ENCODE measurements around the gene DDX4.

DNA sequence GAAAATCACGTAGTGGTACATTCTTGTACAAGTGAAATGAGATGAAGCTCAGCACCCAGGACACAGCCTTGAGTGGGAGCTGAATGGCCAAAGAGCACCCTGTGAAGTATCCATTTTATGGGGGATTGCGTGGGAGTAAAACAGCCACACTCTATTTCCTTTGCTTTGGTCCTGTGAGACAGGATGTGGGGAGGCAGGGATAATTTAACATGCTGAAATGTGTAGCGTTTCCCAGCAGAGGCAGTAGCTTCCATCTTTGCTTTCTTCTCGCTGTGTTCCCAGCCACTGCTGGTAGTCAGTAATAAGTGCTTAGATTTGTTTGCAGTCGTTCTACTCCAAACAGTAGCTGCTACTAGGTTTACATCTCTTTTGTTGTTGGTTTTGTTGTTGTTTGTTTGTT is 117.6 kb downstream of the DDX4 start:
- TF ChIP-seq, protein P1, sequence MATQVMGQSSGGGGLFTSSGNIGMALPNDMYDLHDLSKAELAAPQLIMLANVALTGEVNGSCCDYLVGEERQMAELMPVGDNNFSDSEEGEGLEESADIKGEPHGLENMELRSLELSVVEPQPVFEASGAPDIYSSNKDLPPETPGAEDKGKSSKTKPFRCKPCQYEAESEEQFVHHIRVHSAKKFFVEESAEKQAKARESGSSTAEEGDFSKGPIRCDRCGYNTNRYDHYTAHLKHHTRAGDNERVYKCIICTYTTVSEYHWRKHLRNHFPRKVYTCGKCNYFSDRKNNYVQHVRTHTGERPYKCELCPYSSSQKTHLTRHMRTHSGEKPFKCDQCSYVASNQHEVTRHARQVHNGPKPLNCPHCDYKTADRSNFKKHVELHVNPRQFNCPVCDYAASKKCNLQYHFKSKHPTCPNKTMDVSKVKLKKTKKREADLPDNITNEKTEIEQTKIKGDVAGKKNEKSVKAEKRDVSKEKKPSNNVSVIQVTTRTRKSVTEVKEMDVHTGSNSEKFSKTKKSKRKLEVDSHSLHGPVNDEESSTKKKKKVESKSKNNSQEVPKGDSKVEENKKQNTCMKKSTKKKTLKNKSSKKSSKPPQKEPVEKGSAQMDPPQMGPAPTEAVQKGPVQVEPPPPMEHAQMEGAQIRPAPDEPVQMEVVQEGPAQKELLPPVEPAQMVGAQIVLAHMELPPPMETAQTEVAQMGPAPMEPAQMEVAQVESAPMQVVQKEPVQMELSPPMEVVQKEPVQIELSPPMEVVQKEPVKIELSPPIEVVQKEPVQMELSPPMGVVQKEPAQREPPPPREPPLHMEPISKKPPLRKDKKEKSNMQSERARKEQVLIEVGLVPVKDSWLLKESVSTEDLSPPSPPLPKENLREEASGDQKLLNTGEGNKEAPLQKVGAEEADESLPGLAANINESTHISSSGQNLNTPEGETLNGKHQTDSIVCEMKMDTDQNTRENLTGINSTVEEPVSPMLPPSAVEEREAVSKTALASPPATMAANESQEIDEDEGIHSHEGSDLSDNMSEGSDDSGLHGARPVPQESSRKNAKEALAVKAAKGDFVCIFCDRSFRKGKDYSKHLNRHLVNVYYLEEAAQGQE (IDR thresholded peaks at IDR 0.05; ENCODE audit: insufficient read depth in 1 of 2, low read depth in 2 of 2, low read length in 2 of 2), result 0 out of 4 replicates have a peak, but pooled peaks of 1 of the 2 experiments have one; percentile 21
- TF ChIP-seq POLR2AphosphoS5 (IDR thresholded peaks at IDR 0.05; ENCODE audit: low read depth, low read length) (no peak), SIN3A (IDR thresholded peaks at IDR 0.05; ENCODE audit: borderline replicate concordance, insufficient read depth, low read length) (no peak), TAF1 (IDR thresholded peaks at IDR 0.05; ENCODE audit: borderline replicate concordance, insufficient read depth, low read length) (no peak), FOXP2 (optimal IDR thresholded peaks at IDR 0.05; ENCODE audit: borderline replicate concordance, extremely low read depth, extremely low read length, insufficient read depth) (no peak)

Data from PFSK-1 (cell line).